ENCODE results near the gene BLTP2. TPM values are rescaled to one million over a fixed set of nuclear protein-coding genes. Genes with fewer than 3 reads are reported as not detected.
A peak's percentile ranks its signal among the peaks of the same experiment; 100 is the strongest.

The BLTP2 gene
- total RNA-seq, 1 experiment from 2014 or later, result 140 TPM

DNA sequence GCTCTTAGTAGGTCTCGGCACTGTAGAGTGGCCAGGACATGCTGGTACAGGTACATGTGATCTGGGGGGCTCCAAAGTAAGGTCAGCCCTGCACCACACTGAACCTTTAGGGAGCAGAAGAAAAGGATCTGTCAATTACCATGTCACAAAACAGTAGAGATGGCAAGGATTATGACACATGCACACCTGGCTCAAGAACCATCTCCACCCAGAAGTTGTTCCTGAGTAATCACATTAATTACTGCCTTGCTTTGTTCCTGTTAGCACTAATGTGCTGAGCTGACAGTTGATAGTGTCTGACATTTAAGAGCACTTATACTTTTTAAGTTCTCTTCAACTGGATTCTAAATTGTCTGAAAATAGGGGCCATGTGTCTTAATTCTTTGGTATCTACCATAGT, 9.5 kb downstream of the BLTP2 start (continued):
- TF ChIP-seq TCF7L2 (IDR thresholded peaks at IDR 0.05; ENCODE audit: borderline replicate concordance, extremely low read depth, insufficient read depth, insufficient read length) (no peak), ZFX (IDR thresholded peaks at IDR 0.05) (no peak), JUND (IDR thresholded peaks at IDR 0.05) (no peak), SIN3A (IDR thresholded peaks at IDR 0.05; ENCODE audit: low read depth) (no peak), EZH2phosphoT487 (IDR thresholded peaks at IDR 0.05; ENCODE audit: borderline replicate concordance) (no peak), RAD21 (IDR thresholded peaks at IDR 0.05; ENCODE audit: low read depth) (no peak), SRF (IDR thresholded peaks at IDR 0.05; ENCODE audit: low read depth) (no peak), CBX3 (IDR thresholded peaks at IDR 0.05; ENCODE audit: low read depth) (no peak)
- TF ChIP-seq, protein P1, sequence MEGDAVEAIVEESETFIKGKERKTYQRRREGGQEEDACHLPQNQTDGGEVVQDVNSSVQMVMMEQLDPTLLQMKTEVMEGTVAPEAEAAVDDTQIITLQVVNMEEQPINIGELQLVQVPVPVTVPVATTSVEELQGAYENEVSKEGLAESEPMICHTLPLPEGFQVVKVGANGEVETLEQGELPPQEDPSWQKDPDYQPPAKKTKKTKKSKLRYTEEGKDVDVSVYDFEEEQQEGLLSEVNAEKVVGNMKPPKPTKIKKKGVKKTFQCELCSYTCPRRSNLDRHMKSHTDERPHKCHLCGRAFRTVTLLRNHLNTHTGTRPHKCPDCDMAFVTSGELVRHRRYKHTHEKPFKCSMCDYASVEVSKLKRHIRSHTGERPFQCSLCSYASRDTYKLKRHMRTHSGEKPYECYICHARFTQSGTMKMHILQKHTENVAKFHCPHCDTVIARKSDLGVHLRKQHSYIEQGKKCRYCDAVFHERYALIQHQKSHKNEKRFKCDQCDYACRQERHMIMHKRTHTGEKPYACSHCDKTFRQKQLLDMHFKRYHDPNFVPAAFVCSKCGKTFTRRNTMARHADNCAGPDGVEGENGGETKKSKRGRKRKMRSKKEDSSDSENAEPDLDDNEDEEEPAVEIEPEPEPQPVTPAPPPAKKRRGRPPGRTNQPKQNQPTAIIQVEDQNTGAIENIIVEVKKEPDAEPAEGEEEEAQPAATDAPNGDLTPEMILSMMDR (IDR thresholded peaks at IDR 0.05 in 2 of 3, conservative IDR thresholded peaks at IDR 0.05 in 1 of 3; ENCODE audit: borderline replicate concordance in 1 of 3, insufficient read depth in 1 of 3, low read depth in 2 of 3, low read length in 2 of 3), result no peak

GRCh38 chr17:28634206-28634865, 10.6 kb downstream of the BLTP2 start:
- intact Hi-C loops (cut with micrococcal nuclease), result no loop called here
- H2AFZ ChIP-seq (ENCODE audit: low read depth, low read length, poor library complexity, severe bottlenecking), result no peak overlapping the region
- no peak for TF ChIP-seq RAD21 (IDR thresholded peaks at IDR 0.05; ENCODE audit: low read depth)
- TF ChIP-seq ELF1 (IDR thresholded peaks at IDR 0.05; ENCODE audit: borderline replicate concordance, low read depth), result no peak
- no peak for TF ChIP-seq SRF (IDR thresholded peaks at IDR 0.05; ENCODE audit: low read depth)
- no peak for TF ChIP-seq ZBTB33 (IDR thresholded peaks at IDR 0.05; ENCODE audit: extremely low read depth, insufficient replicate concordance, low read length)
- TF ChIP-seq, protein P2, sequence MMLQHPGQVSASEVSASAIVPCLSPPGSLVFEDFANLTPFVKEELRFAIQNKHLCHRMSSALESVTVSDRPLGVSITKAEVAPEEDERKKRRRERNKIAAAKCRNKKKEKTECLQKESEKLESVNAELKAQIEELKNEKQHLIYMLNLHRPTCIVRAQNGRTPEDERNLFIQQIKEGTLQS (IDR thresholded peaks at IDR 0.05), result no peak
- H3K4me3 ChIP-seq (replicated peaks in 1 of 2; ENCODE audit: low read depth in 1 of 2, low read length in 2 of 2), result no peak overlapping the region
- BruUV-seq (replicated peaks), result TSS peak; percentile 9
- no peaks in the 10 kb centered on the region for H3K9me3 ChIP-seq (ENCODE audit: control insufficient read depth in 1 of 2, insufficient read depth in 1 of 2, low read depth in 1 of 2, low read length in 2 of 2)
- H3K79me2 ChIP-seq (ENCODE audit: insufficient read depth, low read length), result peaks cover 57% of the 10 kb centered on the region
- no peaks in the 10 kb centered on the region for H3K27me3 ChIP-seq (ENCODE audit: insufficient read depth, low read length)
- no peak overlapping the region for H3K9ac ChIP-seq (ENCODE audit: low read length)
- POLR2A ChIA-PET, result no interaction called here
- RAD21 ChIA-PET (ENCODE audit: low non-redundant PET in 1 of 2, low total read pairs in 2 of 2, uncharacterized antibody in 2 of 2, unreplicated experiment in 2 of 2), result no interaction called here
- no peaks in the 10 kb centered on the region for H3K9me2 ChIP-seq (ENCODE audit: insufficient read depth)
- peaks cover 73 to 82% of the 10 kb centered on the region in 2 experiments for H3K36me3 ChIP-seq (ENCODE audit: control insufficient read depth in 1 of 2, insufficient read depth in 2 of 2, low read length in 2 of 2)
- ATAC-seq, result no peak
- no peak for DNase-seq (ENCODE audit: low read depth, low spot score)
- H3K4me1 ChIP-seq (ENCODE audit: control insufficient read depth in 1 of 2, insufficient read depth in 2 of 2, low read length in 2 of 2), result no peaks in the 10 kb centered on the region
- H3K27ac ChIP-seq (ENCODE audit: low read depth, low read length), result no peak overlapping the region
- H3K4me2 ChIP-seq (ENCODE audit: low read length), result no peak overlapping the region
- CTCF ChIA-PET, result interaction anchor here (0.9 to 1.5 kb wide), 2 partner anchors 10 to 13 kb away, joined by 3 to 6 read pairs; partner anchors contain the start of gene BLTP2
- H4K20me1 ChIP-seq (ENCODE audit: insufficient read depth), result no peaks in the 10 kb centered on the region

Measured in HCT116 (cell line).